GM19395 (cell line): ENCODE results near the gene CNTNAP2.

ENCODE experiments used
- ATAC-seq: cut with Tn5 transposase; IDR thresholded peaks from one replicate; pipeline ENCODE4 v1.9.1; 2021; ENCODE audit warnings: mild to moderate bottlenecking, moderate library complexity; ENCODE audit not compliant: unreplicated experiment

CNTNAP2 gene

DNA sequence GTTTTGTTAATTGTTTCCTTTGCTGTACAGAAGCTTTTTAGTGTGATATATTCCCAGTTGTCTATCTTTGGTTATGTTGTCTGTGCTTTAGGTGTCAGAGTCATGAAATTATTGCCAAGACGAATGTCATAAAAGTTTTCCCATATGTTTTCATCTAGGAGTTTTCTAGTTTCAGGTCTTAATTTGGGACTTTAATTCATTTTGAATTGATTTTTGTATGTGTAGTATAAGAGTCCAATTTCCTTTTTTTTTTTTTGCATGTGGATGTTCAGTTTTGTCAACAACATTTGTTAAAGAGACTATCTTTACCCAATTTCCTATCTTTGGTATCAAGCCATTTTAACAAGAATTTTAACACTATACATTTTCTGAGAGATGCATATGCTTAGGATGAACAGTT is 432.2 kb downstream of the CNTNAP2 start:
- no peak for ATAC-seq

DNA sequence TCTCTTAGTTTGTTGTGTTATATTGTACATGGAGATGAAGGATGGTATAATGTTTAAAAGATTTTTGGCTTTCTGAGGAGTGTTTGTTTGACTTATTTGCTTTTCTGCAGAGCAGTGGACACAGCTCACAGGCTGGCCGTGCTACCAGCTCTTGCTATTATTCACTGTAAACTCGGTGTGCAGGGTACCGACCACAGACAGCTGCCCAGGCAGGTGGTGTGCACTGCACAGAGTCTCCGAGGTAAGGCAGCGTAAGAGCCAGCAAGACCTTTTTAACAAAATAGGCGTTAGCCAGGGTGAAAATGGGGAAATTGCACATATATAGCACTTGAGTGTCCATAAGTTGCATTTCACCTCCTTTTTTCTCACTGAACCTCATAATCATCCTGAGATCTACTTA is 438.0 kb downstream of the CNTNAP2 start:
- no peak for ATAC-seq

- ATAC-seq = no peak
Observed at GRCh38 chr7:146557971-146558469, 441.4 kb downstream of the CNTNAP2 start.

DNA sequence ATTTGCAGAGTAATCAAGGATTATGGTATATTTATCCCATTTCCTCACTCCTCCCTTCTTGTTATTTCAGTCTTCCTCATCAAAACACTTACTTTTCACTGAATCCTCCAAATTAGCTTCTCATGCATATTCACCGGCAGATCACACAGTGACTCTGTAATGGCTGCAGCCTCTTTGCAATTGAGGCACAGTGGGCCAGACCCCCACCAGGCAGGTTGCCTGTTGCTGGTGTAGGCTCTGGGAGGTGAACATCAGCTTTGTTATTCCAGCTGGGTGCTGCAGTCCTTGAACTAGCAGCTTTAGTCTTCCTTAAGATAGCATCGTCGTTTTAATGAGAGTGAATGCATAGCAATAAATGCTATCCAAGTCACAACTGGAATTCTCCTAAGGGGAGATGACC is 449.3 kb downstream of the CNTNAP2 start:
- ATAC-seq = no peak

- no peak for ATAC-seq
Observed at GRCh38 chr7:146575903-146576302, 459.3 kb downstream of the CNTNAP2 start.

DNA sequence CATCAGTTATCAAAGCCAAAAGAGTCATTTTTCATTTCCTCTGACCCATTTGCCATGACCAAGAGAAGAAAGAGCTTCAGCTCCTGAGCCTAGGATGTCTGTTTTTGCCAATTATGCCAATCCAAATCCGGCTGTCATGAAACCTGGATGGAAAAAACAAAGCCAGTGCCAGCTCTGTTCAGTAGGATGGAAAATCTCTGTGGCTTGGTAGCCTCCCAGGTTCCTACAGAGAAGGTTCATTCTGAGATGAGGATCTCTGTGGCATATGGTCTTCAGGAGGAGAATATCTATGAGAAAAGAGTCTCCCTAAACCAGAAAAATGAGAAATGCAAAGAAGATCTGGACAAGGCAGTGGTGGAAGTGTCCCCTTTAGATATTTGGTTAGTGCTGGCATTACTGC is 475.4 kb downstream of the CNTNAP2 start:
- no peak for ATAC-seq

DNA sequence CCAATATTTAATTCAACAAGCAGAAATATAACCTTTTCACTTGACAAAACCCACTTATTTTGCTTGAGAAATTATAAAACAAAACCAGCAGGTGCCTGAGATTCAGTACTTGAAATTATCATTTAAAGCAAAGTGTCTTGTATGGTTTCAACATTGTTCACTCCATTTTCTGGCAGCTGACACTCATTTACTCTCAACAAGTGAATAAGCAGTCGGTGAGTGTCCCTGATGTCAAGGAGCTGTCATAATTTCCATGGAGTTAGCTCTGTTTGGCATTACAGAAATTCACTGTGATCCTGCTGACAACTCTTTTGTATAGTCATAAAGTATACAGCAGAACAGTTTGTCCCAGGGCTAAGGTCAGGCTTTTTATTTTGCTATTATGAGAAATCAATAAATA is 490.0 kb downstream of the CNTNAP2 start:
- no peak for ATAC-seq

DNA sequence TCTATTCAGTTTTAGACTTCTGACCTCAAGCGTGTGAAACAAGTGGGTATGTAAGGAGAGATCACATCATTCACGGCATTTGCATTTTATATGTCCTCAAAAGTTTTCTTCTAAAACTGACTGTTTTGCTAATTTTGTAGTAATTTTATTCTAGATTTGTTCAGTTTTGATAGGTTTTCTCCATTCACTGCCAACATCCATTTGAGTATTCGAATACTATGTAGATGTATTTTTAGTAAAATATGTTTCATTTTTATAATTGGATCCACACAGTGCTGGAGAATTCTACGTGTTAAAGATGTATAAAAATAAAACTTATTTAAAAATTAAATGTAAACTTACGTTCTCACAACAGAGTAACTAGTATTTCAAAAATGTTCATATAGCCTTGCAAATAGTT is 503.0 kb downstream of the CNTNAP2 start:
- ATAC-seq = no peak

GRCh38 chr7:146626912-146627311 is 510.3 kb downstream of the CNTNAP2 start:
- no peak for ATAC-seq

- no peak for ATAC-seq
Observed at GRCh38 chr7:146635205-146636032, 518.8 kb downstream of the CNTNAP2 start.

DNA sequence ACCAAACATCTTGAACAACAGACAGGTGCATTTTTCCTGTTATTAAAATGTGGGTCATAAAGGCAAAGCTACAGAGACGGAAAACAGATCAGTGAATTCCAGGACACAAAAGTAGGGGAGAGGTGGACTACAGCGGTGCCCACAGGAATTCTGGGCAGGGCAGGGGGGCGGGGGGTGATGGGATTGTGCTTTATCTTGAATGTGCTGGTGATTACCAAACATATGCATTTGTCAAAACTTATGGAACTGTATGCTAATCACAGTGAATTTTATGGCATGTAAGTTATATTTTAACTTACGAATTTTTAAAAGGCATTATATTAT is 519.4 kb downstream of the CNTNAP2 start:
- ATAC-seq = no peak

DNA sequence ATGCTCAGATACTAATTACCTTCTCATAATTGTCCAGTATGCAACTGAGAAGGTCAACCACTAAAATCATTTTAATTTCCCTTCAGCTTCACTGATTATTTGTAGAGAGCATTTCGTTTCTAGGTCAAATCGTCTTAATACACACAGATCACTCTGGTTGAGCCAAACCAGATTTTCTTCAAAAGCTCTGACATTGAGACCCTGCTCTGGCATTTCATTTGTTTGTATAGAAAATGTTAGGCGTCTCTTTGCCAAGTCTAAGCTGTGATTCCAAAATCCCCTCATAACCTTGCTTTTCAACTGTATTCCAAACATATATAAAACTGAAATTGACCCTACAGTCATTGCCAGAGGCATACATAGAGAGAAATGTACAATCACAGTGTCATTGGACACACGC is 520.0 kb downstream of the CNTNAP2 start:
- ATAC-seq = no peak

DNA sequence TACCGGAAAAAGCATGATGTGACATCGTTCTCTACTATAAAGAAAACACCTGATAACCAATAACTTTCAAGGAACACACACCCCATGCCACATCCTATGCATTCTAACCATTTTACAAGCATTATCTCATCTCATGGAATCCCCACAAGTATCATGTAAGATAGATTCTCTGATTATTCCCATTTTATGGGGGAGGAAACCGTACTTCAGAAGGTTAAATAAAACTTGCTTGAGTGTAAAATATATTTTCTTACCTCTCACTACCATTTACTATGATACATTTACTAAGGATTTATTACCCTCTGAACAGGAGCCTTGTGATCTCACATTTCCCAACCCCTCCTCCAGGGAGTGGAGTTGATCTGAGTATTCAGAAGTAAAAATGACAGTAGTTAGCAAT is 522.7 kb downstream of the CNTNAP2 start:
- no peak for ATAC-seq

- ATAC-seq = no peak
Observed at GRCh38 chr7:146641491-146641890, 524.9 kb downstream of the CNTNAP2 start.

GRCh38 chr7:146645383-146645976 is 528.9 kb downstream of the CNTNAP2 start:
- no peak for ATAC-seq

DNA sequence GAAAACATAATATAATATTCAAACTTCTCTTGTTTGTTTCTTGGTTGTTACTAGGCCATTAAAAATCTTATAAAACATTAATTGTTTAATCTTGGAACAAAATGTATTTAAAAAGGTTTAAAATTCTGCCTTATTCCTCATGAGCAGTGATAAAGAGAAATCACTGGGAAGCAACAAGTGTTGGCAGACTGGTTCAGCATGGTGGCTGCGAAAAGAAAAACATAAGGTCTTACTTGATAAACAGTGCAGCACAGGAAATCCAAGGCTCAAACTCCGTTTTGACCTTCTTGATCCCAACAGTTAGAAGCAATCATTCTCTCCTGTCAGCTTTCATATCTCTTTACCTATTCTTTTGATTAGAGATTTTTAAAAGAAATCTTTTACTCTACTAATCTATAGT is 530.8 kb downstream of the CNTNAP2 start:
- ATAC-seq = no peak

GRCh38 chr7:146652176-146652575 is 535.6 kb downstream of the CNTNAP2 start:
- ATAC-seq = no peak

- ATAC-seq = no peak
Observed at GRCh38 chr7:146654048-146654447, 537.4 kb downstream of the CNTNAP2 start.

- ATAC-seq = no peak
Observed at GRCh38 chr7:146655928-146656797, 539.6 kb downstream of the CNTNAP2 start.

DNA sequence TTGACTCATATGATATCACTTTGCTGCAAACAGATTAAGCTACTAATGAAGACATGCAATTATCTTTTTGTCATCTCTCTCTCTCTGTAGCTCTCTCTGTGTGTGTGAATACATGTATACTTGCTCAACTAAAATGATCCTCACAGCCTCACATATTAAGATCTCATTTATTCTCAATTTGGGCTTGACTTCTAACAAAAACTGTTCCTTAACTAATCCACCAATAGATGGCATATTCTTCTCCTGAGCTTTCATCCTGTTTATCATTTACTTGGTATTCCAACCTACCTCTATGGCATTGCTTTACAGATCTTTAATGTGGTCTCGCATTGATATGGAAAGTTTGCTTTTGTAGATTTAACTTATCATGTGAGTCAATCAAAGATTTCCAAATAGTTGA is 540.4 kb downstream of the CNTNAP2 start:
- ATAC-seq = no peak

DNA sequence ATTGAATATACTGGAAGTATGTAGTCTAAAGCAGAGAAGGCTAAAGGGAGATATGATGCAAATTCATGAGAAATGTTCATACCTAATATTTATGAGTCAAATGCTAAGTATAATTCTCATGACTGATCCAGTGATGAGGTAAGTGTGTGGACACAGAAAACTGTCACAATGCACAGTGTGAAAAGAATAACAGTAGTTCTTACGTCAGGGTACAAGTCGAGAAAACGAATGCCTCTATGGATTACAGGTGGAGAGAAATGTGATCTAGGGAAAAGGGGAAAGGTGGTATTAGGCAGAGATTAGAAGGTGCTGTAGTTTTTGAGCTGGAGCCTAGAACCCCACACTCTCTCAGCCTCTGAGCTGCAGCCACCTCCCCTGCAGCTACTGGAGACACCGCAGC is 542.0 kb downstream of the CNTNAP2 start:
- no peak for ATAC-seq

DNA sequence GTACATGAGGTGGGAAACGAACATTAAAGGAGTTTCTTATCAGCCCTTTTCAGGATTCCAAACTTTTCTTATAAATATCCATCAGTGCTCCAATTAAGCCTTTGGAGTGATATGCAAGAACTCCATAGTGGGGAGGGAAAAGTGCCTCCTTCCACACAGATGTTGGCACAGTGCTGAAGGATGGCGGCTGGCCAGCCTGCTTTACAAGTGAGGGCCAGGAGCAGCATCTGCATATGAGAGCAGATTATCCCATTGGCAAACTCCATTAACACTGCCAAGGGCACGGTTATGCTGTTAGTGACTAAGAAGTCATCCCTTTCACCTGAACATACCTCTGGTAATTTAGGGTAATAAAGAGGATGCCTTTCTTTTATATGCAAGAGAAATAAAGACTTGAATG is 543.1 kb downstream of the CNTNAP2 start:
- no peak for ATAC-seq
